HPDE6-E6E7 (cell line): Measurements from ENCODE around the gene CEMP1.

ENCODE experiments used
- DNase-seq: peaks from one replicate; pipeline ENCODE4 v3.0.0; 2011; ENCODE audit warnings: missing footprints; ENCODE audit errors: extremely low spot score

CEMP1 gene

GRCh38 chr16:2486645-2487516, 44.3 kb downstream of the CEMP1 start:
- no peak for DNase-seq

GRCh38 chr16:2485811-2486507, 45.2 kb downstream of the CEMP1 start:
- no peak for DNase-seq

- DNase-seq: no peak
These were observed 46.2 kb downstream of the CEMP1 start for GRCh38 chr16:2484898-2485508.

- DNase-seq: no peak
These were observed 47.0 kb downstream of the CEMP1 start for GRCh38 chr16:2483939-2484897.

GRCh38 chr16:2482708-2483534, 48.3 kb downstream of the CEMP1 start:
- DNase-seq: no peak

GRCh38 chr16:2482249-2482648, 49.0 kb downstream of the CEMP1 start:
- DNase-seq: no peak

- no peak for DNase-seq
These were observed 49.5 kb downstream of the CEMP1 start for GRCh38 chr16:2481676-2482075.

- DNase-seq: no peak
These were observed 50.3 kb downstream of the CEMP1 start for GRCh38 chr16:2480948-2481347.
